NCI-H187 treated with DMSO at 0.1 percent for 48 hours (cell line): ENCODE measurements around the gene SLC6A17.

ENCODE experiments used
- DNase-seq: peaks from one replicate; lab custom pipeline; 2025; lab: John Stamatoyannopoulos, UW

SLC6A17 gene

DNA sequence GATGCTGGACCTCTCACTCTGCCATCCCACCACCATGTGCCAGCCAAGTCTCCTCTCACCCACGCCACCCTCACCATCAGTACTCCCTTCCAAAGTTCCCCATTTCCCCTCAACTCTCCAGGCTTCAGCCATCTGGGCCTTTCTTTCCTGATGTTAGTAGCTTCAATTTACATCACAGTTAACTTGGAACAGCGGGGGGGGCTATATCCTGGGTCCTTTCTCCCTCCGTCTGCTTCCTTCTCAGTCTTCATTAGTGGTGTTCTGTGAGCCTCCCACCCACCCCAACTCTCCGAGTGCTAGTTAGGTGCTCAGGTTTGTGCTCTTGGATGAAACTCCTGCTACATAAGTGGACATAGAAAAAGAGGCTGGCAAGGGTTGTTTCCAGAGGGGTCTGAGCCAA, 91.8 kb downstream of the SLC6A17 start:
- DNase-seq, result no peak

DNA sequence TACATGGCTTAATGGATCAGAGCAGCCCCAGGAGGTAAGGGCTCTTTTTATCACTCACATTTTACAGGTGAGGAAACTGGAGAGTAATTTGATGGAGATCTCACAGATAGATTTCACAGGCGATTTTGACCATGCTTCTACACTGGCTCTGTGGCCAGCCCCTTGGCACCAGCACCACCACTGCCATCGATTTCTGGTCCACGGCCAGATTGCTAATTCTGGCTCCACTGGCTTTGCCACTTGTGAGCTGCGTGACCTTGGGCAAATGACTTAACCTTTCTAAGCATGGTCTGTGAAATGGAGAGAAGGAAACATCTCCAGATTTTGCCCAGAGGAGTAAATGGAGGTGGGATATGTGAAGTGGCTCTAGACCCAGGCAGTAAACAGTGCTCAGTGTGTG, 92.4 kb downstream of the SLC6A17 start:
- no peak for DNase-seq

- no peak for DNase-seq
These were observed 92.9 kb downstream of the SLC6A17 start for GRCh38 chr1:110243146-110243545.

DNA sequence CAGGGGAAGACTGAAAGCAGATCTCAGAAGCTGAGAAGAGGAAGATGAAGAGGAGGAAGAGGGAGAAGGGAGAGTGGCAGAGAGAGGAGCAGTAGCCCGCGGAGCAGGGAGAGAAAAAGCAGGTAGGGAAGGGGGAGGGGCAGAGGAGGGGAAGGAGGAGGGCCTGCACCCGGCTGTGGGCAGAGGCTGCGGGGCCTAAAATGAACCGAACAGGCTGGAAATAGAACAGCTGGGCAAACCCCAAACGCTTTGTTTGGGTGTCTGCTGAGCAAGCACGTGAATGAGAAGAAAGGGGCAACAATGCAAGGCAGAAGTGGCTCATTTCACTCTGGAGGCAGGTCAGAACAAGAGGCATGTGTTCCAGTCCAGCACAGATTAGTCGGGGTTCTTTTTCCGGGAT, 93.3 kb downstream of the SLC6A17 start:
- DNase-seq, result no peak

DNA sequence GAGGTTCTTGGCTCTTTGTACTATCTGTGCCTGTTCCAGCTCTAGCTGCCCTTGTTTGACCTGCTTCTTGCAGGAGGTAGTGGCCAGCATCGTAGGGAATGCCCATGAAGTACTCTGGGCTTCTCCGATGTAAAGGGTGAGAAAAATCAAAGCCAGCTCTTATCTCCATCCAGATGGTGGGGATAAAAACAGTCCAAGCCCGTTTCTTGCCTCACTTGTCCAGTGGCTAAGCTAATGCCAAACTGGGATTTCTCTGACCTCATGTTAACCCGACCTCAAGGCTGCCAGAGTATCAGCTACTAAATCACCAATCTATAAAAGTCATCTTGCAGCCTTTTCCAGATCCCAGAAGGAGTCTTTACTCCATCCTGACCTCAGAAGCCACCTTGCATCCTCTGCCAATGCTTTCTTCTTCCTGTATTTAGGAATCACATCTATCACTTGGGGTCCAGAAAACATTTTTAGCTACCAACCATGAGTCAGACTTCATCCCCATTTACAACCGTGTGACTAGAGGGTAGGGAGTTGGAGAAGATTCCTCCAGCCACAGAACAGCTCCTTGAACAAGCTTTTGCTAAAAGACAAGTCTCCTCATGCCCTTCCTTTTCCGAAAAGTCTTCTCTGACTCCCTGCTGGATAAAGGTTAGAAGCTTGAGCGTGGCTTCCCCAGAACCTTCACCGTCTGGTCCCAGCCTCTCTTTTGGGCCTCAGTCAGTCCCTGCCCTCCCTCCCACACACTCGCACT, 95.8 kb downstream of the SLC6A17 start:
- no peak for DNase-seq

- no peak for DNase-seq
These were observed 98.5 kb downstream of the SLC6A17 start for GRCh38 chr1:110248746-110249145.

DNA sequence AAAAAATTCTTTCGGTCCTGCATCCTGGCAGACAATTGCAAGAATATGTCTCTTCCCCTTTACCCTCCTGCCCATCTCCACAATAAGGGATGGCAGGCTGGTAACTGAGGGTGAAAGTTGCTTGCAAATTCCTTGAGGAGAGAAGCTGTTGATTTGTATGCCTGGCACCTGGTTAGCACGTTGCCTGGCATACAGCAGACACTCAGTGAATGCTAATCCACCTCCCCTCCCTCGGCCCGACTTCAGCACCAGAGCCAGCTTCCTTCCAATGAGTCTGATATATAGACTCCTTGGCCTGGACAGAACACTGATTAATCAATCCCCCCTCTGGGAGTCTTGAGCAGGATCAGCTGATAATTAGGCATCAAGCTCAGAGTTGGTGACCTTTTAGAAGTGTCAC, 99.0 kb downstream of the SLC6A17 start:
- no peak for DNase-seq

- no peak for DNase-seq
These were observed 99.7 kb downstream of the SLC6A17 start for GRCh38 chr1:110250008-110250407.

DNA sequence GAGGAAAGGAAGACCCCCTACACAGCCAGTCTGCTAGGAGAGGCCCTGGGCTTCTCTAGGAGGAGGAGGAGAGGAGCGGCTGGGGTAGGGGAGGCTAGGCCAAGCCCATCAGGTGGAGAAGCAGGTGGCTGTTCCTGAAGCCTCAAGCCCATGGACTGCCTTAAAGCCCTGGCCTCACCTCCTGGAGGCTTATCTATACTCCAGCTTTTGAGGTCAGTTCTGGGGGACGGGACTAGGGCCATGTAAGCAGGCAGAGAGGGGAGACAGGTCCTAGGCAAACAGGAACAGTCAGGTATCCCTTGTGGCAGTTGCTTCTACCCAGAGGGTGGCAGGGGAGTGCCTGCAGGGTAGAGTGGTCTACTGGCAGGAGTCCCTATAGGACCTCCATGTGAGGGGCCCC, 100.5 kb downstream of the SLC6A17 start:
- no peak for DNase-seq
